NK-92 treated with Interleukin-12 subunit alpha and Interleukin-12 subunit beta, amount 100 ng/mL, for 24 hours (cell line): ENCODE measurements around the gene PKN3.

Experiments
- DNase-seq: peaks from one replicate; lab custom pipeline; 2025; lab: John Stamatoyannopoulos, UW

Gene PKN3

GRCh38 chr9:128742401-128742800 lies 40.1 kb downstream of the PKN3 start:
- DNase-seq: no peak

DNA sequence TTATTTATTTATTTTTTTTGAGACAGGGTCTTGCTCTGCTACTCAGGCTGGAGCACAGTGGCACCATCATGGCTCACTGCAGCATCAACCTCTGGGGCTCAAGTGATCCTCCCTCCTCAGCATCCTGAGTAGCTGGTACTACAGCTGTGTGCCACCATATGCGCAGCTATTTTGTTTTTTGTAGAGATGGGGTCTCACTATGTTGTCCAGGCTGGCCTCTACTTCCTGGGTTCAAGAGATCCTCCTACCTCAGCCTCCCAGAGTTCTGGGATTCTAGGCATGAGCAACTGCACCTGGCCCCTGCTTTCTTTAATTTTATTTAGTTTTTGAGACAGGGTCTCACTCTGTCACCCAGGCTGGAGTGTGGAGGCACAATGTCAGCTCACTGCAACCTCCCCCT lies 41.1 kb downstream of the PKN3 start:
- no peak for DNase-seq

DNA sequence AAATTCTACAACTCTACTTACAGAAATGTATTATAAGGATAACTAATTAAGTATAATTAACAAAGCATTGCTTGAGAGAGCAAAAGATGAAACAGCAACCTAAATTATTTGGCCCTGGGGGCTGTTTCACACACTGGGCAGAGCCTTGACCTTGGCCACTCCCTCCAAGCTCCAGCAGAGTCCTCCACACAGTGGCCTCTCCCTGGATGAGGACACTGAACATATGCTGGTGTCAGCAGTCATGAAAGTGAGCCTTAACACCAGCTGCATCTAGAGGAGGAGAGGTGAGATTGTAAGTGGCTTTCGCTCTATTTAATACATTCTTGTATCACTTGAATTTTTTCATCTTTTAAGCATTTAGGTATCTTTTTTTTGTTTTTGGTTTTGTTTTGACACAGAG lies 44.9 kb downstream of the PKN3 start:
- DNase-seq: no peak

GRCh38 chr9:128750926-128751595 lies 48.8 kb downstream of the PKN3 start:
- no peak for DNase-seq

DNA sequence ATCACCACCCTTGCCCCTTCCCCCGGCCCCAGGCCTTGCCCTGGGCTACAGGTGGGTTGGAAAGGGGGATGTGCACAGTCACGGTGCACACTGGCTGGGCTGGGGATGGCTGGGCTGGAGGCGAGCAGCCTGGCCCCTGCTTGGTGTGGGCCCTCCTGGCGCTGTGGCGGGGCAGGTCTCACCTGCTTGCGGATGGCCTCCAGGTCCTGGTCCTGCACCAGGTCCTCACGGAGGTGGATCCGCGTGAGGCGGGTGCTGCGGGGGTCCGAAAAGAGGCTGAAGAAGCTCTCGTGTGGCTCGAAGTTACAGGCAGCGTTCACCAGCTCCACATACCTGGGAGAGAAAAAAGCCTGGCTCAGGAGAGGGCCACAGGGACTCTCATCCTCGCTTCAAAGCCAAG lies 51.3 kb downstream of the PKN3 start:
- DNase-seq: no peak

GRCh38 chr9:128757602-128758001 lies 55.3 kb downstream of the PKN3 start:
- DNase-seq: no peak

DNA sequence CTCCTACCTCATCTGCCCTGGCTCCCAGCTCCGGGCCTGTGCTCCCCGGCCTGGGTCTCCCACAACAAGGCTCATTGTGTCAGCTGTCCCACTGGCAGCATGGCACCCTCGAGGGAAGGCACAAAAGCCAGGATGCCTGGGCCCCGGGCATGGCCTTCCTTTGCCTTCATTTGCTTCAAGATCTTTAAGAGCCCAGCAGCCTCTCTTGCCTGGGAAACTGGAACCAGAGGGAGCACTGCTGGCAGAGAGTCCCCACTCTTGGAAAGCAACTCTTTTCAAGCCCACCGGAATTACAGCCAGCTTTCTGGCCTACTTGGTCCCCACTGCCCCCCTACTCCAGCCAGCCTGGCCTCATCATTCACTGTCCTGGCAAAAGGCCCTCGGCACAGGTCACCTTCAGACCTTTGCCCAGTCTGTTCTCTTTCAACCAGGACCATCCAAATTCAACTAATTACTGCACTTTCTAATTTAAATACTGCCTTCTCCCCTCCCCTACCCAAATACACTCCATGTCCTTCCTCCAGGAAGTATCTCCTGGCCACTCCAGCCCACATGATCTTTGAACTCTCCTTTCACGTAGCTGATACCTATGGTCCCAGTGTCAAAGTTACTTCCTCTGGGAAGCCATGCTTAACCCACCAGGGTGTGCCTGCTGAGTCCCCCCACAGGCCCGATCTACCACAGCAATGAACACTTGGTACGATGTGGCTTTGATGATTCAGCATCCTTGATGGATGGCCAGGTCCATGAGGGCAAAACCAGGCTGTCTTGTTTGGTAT lies 60.6 kb downstream of the PKN3 start:
- DNase-seq: no peak

DNA sequence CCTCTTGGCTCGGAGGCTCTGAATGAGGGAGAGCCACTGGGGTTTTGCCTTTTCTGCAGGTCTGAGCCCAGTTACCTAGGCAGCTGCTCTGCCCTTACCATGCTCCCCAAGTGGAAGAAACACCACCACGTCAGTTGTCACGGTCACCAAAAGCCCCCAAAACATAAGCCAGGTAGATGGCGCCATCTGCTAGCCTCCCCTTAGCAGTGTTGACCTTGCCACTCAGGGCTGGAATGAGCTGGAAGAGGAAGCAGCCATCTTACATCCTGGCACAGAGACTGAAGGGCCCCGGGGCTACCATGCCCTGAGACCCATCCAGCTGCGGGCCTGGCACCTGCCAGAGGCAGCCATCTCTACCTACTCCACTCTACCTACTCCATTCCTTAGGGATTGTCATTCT lies 62.1 kb downstream of the PKN3 start:
- DNase-seq: no peak

DNA sequence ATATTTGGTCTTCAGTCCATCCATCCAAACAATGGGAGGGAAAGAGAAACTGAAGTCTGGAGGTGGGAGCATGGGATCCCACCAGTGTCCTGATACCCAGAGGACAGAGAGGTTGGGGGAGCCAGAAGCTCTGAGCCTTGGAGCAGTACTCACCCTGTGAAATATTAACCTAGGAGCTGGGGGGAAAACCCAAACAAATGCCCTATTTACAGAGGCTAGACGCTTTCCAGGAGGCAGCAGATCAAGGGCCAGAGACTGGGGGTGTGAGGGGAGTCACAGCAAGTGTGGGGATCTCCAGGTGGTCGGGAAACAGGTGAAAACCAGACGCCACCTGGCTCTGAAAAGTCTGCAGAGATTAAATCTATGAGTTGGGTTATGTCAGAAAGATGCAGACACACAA lies 63.2 kb downstream of the PKN3 start:
- DNase-seq: no peak

- DNase-seq: no peak
Observed at GRCh38 chr9:128768606-128769005, 66.3 kb downstream of the PKN3 start.
